ENCODE measurements around the gene RABGAP1. TPM values are rescaled to one million over a fixed set of nuclear protein-coding genes. Genes with fewer than 3 reads are reported as not detected.

Gene RABGAP1
- total and polyA plus RNA-seq, 2 experiments from 2014 or later: 8.5 to 33.9 TPM

GRCh38 chr9:123059472-123060220 is 118.8 kb downstream of the RABGAP1 start:
- H3K36me3 ChIP-seq (ENCODE audit: insufficient read depth): no peaks in the 10 kb centered on the region; the same call in 1 of the 2 replicates
- H3K27me3 ChIP-seq (ENCODE audit: insufficient read depth): no peaks in the 10 kb centered on the region
- peaks cover 28% of the 10 kb centered on the region; the same call in 2 of the 3 replicates for H3K36me3 Mint-ChIP-seq (ENCODE audit: low read depth)
- H3K9me2 ChIP-seq (ENCODE audit: insufficient read depth): 0 out of 2 replicates have a peak, but pooled peaks cover 3% of the 10 kb centered on the region
- H3K4me1 Mint-ChIP-seq: peaks cover 4% of the 10 kb centered on the region
- no peaks in the 10 kb centered on the region for H3F3A ChIP-seq (replicated peaks; ENCODE audit: low read depth)
- H3K4me3 Mint-ChIP-seq: no peak overlapping the region
- no peaks in the 10 kb centered on the region; the same call in 2 of the 3 replicates for H3K9me3 Mint-ChIP-seq
- DNase-seq (ENCODE audit: low spot score) (no peak), ATAC-seq (no peak)
- H3K27ac Mint-ChIP-seq: no peak overlapping the region; the same call in 1 of the 2 replicates
- H3K27me3 Mint-ChIP-seq (ENCODE audit: insufficient read depth, low read depth, poor library complexity): peaks cover 5% of the 10 kb centered on the region
- H3K4me3 ChIP-seq: no peak overlapping the region
- TF ChIP-seq ZNF331 (CRISPR knock-in tag; IDR thresholded peaks at IDR 0.05; ENCODE audit: low read depth) (no peak), STAT1 (IDR thresholded peaks at IDR 0.05; ENCODE audit: unreplicated experiment) (no peak), CREB1 (CRISPR knock-in tag; IDR thresholded peaks at IDR 0.05; ENCODE audit: low read depth) (no peak), REST (IDR thresholded peaks at IDR 0.05; ENCODE audit: unreplicated experiment) (no peak), NANOG (IDR thresholded peaks at IDR 0.05; ENCODE audit: borderline replicate concordance) (no peak), POLR2AphosphoS5 (IDR thresholded peaks at IDR 0.05; ENCODE audit: low read depth) (no peak)
- TF ChIP-seq, protein P1, sequence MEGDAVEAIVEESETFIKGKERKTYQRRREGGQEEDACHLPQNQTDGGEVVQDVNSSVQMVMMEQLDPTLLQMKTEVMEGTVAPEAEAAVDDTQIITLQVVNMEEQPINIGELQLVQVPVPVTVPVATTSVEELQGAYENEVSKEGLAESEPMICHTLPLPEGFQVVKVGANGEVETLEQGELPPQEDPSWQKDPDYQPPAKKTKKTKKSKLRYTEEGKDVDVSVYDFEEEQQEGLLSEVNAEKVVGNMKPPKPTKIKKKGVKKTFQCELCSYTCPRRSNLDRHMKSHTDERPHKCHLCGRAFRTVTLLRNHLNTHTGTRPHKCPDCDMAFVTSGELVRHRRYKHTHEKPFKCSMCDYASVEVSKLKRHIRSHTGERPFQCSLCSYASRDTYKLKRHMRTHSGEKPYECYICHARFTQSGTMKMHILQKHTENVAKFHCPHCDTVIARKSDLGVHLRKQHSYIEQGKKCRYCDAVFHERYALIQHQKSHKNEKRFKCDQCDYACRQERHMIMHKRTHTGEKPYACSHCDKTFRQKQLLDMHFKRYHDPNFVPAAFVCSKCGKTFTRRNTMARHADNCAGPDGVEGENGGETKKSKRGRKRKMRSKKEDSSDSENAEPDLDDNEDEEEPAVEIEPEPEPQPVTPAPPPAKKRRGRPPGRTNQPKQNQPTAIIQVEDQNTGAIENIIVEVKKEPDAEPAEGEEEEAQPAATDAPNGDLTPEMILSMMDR (conservative IDR thresholded peaks at IDR 0.05; ENCODE audit: low read depth in 2 of 2): no peak
- H3K27ac ChIP-seq (ENCODE audit: low read depth): no peak overlapping the region
- no peaks in the 10 kb centered on the region; the same call in 1 of the 2 replicates for H3K79me2 ChIP-seq (replicated peaks; ENCODE audit: insufficient read depth)
- H4K20me1 ChIP-seq (replicated peaks; ENCODE audit: insufficient read depth): no peaks in the 10 kb centered on the region
- H3K4me2 ChIP-seq: no peak overlapping the region
- H2AFZ ChIP-seq: no peak overlapping the region
- peaks cover 10% of the 10 kb centered on the region; the same call in 1 of the 2 replicates for H3K4me1 ChIP-seq (ENCODE audit: insufficient read depth)

DNA sequence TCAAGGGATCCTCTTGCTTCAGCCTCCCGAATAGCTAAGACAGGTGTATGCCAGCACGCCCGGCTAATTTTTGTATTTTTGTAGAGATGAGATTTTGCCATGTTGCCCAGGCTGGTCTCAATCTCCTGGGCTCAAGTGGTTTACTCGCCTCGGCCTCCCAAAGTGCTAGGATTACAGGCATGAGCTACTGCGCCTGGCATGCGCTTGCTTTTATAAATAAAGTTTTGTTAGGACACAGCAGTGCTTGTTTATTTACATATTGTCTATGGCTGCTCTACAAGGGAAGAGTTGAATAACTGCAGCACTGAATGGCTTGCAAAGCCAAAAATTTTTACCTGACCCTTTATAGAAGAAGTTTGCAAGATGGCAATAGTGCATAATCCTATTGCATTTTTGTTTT is 120.4 kb downstream of the RABGAP1 start:
- no peaks in the 10 kb centered on the region for H3F3A ChIP-seq (replicated peaks; ENCODE audit: low read depth)
- H4K20me1 ChIP-seq (replicated peaks; ENCODE audit: insufficient read depth): no peaks in the 10 kb centered on the region; the same call in 1 of the 2 replicates
- no peak overlapping the region for H3K27ac ChIP-seq (ENCODE audit: low read depth)
- Mint-ChIP-seq H3K4me1 (peaks cover 4% of the 10 kb centered on the region), H3K27me3 (ENCODE audit: insufficient read depth, low read depth, poor library complexity) (peaks cover 2% of the 10 kb centered on the region), H3K9me3 (no peaks in the 10 kb centered on the region; the same call in 2 of the 3 replicates), H3K27ac (no peak overlapping the region), H3K36me3 (ENCODE audit: low read depth) (peaks cover 26% of the 10 kb centered on the region; the same call in 2 of the 3 replicates), H3K4me3 (no peak overlapping the region)
- H2AFZ ChIP-seq: no peak overlapping the region
- ATAC-seq: no peak
- DNase-seq (ENCODE audit: low spot score): no peak
- H3K4me1 ChIP-seq (ENCODE audit: insufficient read depth): peaks cover 10% of the 10 kb centered on the region; the same call in 1 of the 2 replicates
- no peaks in the 10 kb centered on the region for H3K79me2 ChIP-seq (replicated peaks; ENCODE audit: insufficient read depth)
- H3K9me2 ChIP-seq (ENCODE audit: insufficient read depth): no peaks in the 10 kb centered on the region
- H3K27me3 ChIP-seq (ENCODE audit: insufficient read depth): no peaks in the 10 kb centered on the region
- H3K4me3 ChIP-seq: no peak overlapping the region
- H3K36me3 ChIP-seq (ENCODE audit: insufficient read depth): 0 out of 2 replicates have a peak, but pooled peaks cover 3% of the 10 kb centered on the region
- H3K4me2 ChIP-seq: no peak overlapping the region
- TF ChIP-seq ZNF331 (CRISPR knock-in tag; IDR thresholded peaks at IDR 0.05; ENCODE audit: low read depth): no peak
- no peak for TF ChIP-seq POLR2AphosphoS5 (IDR thresholded peaks at IDR 0.05; ENCODE audit: low read depth)
- no peak for TF ChIP-seq STAT1 (IDR thresholded peaks at IDR 0.05; ENCODE audit: unreplicated experiment)
- no peak for TF ChIP-seq ZNF462 (CRISPR knock-in tag; IDR thresholded peaks at IDR 0.05)

Data from GM23338 (cell line).